Measurements from ENCODE around the gene TNK1.
A peak's percentile ranks its signal among the peaks of the same experiment; 100 is the strongest.

TNK1 gene

DNA sequence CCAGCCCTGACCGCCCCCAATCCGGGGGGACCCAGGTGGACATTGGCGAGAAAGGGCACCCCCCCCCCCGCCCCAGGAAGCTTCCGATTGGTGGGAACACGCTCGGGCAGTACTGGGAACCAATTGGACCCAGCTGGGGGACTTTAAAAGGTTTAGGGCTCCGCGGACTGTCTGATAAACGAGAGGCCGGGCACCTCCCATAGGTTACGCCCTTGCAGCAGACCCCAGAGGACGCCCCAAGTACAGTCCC, 22.8 kb downstream of the TNK1 start:
- no peaks in the 10 kb centered on the region for H3K27me3 ChIP-seq
- intact Hi-C loops (cut with DNase I; ENCODE audit: low total_unique reads) = no loop called here
- TF ChIP-seq, protein P1, sequence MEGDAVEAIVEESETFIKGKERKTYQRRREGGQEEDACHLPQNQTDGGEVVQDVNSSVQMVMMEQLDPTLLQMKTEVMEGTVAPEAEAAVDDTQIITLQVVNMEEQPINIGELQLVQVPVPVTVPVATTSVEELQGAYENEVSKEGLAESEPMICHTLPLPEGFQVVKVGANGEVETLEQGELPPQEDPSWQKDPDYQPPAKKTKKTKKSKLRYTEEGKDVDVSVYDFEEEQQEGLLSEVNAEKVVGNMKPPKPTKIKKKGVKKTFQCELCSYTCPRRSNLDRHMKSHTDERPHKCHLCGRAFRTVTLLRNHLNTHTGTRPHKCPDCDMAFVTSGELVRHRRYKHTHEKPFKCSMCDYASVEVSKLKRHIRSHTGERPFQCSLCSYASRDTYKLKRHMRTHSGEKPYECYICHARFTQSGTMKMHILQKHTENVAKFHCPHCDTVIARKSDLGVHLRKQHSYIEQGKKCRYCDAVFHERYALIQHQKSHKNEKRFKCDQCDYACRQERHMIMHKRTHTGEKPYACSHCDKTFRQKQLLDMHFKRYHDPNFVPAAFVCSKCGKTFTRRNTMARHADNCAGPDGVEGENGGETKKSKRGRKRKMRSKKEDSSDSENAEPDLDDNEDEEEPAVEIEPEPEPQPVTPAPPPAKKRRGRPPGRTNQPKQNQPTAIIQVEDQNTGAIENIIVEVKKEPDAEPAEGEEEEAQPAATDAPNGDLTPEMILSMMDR (IDR thresholded peaks at IDR 0.05) = no peak
- peaks cover 0 to 33% (median 24%) of the 10 kb centered on the region in 4 donors for H3K4me1 ChIP-seq
- H3K9me3 ChIP-seq = no peaks in the 10 kb centered on the region
- no peak for DNase-seq
- peak overlapping the region; percentile 61 to 74 for H3K4me3 ChIP-seq
- H3K27ac ChIP-seq = peak overlapping the region; percentile 90
- peaks cover 0 to 6% (median 0%) of the 10 kb centered on the region in 3 donors for H3K36me3 ChIP-seq

DNA sequence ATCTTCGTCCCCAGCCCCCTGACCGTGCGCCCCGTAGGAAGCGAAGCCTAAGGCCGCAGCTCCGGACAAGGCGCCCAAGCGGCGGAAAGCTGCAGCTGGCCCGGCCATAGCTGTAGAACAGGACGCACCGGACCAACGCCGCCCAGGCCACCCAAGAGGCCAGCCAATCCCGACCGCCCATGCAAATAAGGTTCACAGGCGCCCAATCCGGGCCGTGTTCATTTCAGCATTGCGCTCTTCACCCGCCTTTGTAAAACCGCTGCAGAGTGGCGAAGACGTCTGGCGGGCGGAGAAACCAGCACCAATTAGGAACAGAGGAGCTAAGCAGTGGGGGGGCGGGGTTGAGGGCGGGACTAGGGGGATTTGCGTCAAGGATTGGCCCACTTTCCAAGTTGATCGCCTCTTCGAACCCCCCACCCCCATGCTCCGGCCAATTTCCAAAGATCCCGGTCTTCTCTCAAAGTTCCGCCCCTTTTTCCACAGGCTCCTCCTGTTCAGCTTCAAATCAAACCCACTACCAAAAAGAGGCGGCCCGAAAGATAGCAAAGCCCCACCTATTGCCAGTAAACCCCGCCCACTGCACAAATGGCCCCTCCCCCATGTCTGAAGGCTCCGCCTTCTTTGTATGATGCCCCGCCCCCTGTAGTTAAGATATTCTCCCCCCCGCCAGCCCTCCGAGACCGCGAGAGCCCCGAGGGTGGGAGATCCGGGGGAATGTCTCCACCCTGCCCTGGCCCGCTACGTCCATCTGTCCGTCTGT, 23.3 kb downstream of the TNK1 start, which contains the start of gene TMEM256:
TSS of gene TMEM256 (minus strand) at position 121 of the 760 bp plus-strand sequence. CDS start at position 108, 13 bp downstream.
- Histone ChIP-seq H3K27ac (peak within 1 kb of the TSS; percentile 90), H3K9me3 (no peaks in the 10 kb centered on the region), H3K4me3 (peak within 1 kb of the TSS; percentile 61 to 74), H3K27me3 (no peaks in the 10 kb centered on the region), H3K4me1 (peaks cover 0 to 33% (median 24%) of the 10 kb centered on the region in 4 donors), H3K36me3 (peaks cover under 1 to 11% (median 2%) of the 10 kb centered on the region in 3 donors)
- DNase-seq = peak; percentile 99 to 100
- TF ChIP-seq, protein P1 (IDR thresholded peaks at IDR 0.05) = peak in 1 of 2 experiments; percentile 34
- intact Hi-C loops (cut with DNase I; ENCODE audit: low total_unique reads) = no loop called here

DNA sequence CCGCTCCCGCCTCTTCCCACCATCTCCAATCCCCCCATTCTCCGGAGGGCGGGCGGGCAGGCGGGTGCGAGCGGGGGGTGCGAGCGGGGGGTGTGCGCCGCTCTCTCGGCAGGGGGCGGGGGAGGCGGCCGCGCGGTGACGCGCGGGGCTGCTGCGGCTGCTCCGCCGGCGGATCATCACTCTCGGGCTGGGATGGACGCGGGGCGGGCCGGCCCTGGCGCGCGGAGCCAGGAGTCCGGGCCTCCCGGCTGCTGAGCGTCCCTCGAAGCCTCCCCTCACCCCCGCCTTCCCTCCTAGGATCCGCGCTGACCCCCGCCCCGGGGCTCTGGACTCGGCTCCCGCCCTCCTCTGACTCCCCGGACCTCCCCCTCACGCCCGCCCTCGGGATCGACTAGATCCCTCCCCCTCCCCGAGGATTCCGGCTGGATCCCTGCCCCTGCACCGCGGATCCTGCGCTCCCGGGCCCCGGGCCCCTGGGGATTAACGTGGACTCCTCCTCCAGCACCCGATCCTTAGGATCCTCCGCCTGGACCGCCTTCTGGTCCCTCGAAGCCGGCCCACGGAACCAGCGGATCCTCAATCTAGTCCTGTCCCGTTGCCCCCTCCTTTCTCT, 24.0 kb downstream of the TNK1 start:
- peak in 1 of 2 donors; percentile 84 for DNase-seq
- intact Hi-C loops (cut with DNase I; ENCODE audit: low total_unique reads) = no loop called here

DNA sequence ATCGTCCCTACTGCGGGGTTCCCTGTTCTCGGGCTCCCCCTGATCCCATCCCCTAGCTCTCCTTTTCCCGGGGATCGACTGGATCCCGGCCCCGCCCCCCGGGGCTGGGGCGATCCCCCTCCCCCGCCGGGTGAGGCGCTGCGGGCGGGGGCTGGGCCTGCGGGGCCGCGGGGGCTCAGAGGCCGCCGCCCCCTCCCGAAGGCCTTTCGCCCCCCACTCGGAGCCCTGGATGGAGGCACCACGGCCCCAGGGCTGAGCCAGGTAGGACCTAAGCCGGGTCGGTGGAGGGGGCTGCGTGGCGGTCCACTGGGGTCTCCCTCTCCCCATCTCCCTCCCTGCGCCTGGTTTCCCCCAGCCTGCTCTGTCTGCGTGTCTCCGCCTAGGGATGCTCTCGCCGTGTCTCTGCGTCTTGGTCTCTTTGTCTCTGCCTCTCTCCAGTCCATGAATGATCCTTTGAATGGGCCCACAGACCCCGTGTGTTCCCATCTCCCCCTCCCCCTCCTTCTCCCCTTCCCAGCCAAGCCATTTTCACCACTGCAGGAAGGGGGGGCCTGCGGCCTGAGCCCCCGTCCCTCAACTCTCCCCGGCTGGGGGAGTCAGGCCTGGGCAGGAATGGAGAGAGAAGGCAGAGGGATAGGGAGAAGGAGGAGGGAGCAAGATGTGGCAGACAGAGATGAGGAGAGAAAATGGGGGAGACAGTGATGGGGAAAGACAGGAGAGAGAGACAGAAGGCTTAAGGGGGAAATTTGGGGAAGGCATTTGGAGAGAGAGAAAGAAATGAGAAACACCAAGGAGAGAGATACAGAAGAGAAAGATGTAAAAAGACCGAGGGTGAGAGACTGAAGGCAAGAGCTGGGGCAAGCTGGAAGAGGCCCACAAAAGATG, 24.7 kb downstream of the TNK1 start:
- Histone ChIP-seq H3K27me3 (no peaks in the 10 kb centered on the region), H3K4me3 (peak overlapping the region; percentile 61 to 74), H3K27ac (peak overlapping the region; percentile 88 to 90), H3K36me3 (peaks cover 10 to 25% (median 10%) of the 10 kb centered on the region in 3 donors), H3K9me3 (no peaks in the 10 kb centered on the region), H3K4me1 (peaks cover 0 to 33% (median 24%) of the 10 kb centered on the region in 4 donors)
- TF ChIP-seq, protein P1 (IDR thresholded peaks at IDR 0.05) = no peak
- no peak for DNase-seq
- intact Hi-C loops (cut with DNase I; ENCODE audit: low total_unique reads) = no loop called here

More for the DNA sequence above, 24.0 kb downstream of the TNK1 start:
- Histone ChIP-seq H3K27ac (peak overlapping the region; percentile 88 to 90), H3K36me3 (peaks cover 4 to 18% (median 9%) of the 10 kb centered on the region in 3 donors), H3K4me1 (peaks cover 0 to 33% (median 24%) of the 10 kb centered on the region in 4 donors), H3K27me3 (no peaks in the 10 kb centered on the region), H3K9me3 (no peaks in the 10 kb centered on the region), H3K4me3 (peak overlapping the region; percentile 61 to 74)
- TF ChIP-seq, protein P1 (IDR thresholded peaks at IDR 0.05) = no peak

DNA sequence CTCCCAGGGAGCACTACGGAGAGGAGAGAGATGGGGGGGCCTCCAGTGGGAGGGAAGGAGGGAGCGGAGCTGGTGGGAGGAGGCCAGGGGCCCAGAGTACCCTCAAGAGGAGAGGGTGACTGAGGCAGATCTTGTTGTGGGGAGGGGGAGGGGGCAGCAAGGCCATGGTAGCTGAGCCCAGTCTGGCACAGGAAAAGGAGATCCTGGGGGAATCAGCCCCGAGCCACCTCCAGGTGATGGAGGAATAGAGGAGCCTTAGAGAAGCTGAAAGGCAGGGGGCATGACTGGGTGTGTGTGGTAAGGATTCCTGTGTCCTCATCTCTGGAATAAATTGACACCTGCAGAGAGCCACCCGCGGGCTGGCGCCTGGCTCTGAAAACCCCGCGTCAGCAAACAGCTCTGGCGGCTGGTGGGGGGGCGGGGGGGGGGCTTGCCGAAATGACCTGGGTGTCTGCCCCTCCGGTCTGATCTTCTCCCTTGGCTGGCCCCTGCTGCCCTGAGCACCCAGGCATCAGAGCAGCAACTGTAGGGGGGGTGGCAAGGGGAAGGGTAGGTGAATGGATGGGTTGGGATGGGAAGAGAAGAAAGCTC, 25.4 kb downstream of the TNK1 start:
- Histone ChIP-seq H3K4me1 (peaks cover 0 to 33% (median 24%) of the 10 kb centered on the region in 4 donors), H3K4me3 (peak overlapping the region in 1 of 2 donors; percentile 74), H3K9me3 (no peaks in the 10 kb centered on the region), H3K27me3 (no peaks in the 10 kb centered on the region), H3K36me3 (peaks cover 10 to 30% (median 12%) of the 10 kb centered on the region in 3 donors), H3K27ac (peak overlapping the region; percentile 88 to 90)
- TF ChIP-seq, protein P1 (IDR thresholded peaks at IDR 0.05) = no peak
- no peak for DNase-seq
- intact Hi-C loops (cut with DNase I; ENCODE audit: low total_unique reads) = no loop called here
